Bronchial epithelial cell (primary cell): Measurements from ENCODE around the gene DIP2A. TPM values are rescaled to one million over a fixed set of nuclear protein-coding genes. Genes with fewer than 3 reads are reported as not detected.

ENCODE experiments used
- DNase-seq: peaks from one replicate; pipeline ENCODE4 v3.0.0-alpha.2; 2010; ENCODE audit warnings: low read depth
- FAIRE-seq: peaks from 2 replicates; lab custom pipeline; 2011; peaks lifted over from hg19 to GRCh38; lab: Jason Lieb, UNC
- H3K27me3 ChIP-seq: 2 replicates; pipeline ENCODE4 v1.5.1; 2011; ENCODE audit warnings: low read length; ENCODE audit not compliant: control insufficient read depth, insufficient read depth
- H3K36me3 ChIP-seq: 2 replicates; pipeline ENCODE4 v1.5.1; 2011; ENCODE audit warnings: low read length; ENCODE audit not compliant: control insufficient read depth, insufficient read depth
- H3K4me3 ChIP-seq: 2 replicates; pipeline ENCODE4 v1.5.1; 2011; ENCODE audit warnings: mild to moderate bottlenecking, low read depth, low read length, control low read depth
- CTCF ChIP-seq: IDR thresholded peaks from 2 replicates; pipeline ENCODE4 v1.5.1; 2011; ENCODE audit warnings: mild to moderate bottlenecking, moderate library complexity, low read length, control low read depth, inconsistent platforms; ENCODE audit not compliant: insufficient read depth, severe bottlenecking
- total RNA-seq: library from RNA; depleted of rRNA; stranded (reverse); fragments of >200 nt; gene quantifications from 2 replicates; pipeline ENCODE4 v1.2.1, GENCODE V29; 2014

DIP2A gene
- 28.2 and 35.5 TPM in 2 replicates for total RNA-seq

GRCh38 chr21:46458315-46459023 is at the start of gene DIP2A:
TSS of gene DIP2A (plus strand) at chr21:46458891. CDS start at chr21:46459132, 241 bp downstream.
- no peaks in the 10 kb centered on the region for H3K27me3 ChIP-seq
- FAIRE-seq (no peak), DNase-seq (peak; percentile 87)
- peak within 1 kb of the TSS; percentile 90 for H3K4me3 ChIP-seq
- TF ChIP-seq CTCF, result no peak
- peaks cover 2% of the 10 kb centered on the region for H3K36me3 ChIP-seq

- FAIRE-seq, result no peak
These were observed 48.9 kb upstream of the DIP2A start for GRCh38 chr21:46409641-46410406.

DNA sequence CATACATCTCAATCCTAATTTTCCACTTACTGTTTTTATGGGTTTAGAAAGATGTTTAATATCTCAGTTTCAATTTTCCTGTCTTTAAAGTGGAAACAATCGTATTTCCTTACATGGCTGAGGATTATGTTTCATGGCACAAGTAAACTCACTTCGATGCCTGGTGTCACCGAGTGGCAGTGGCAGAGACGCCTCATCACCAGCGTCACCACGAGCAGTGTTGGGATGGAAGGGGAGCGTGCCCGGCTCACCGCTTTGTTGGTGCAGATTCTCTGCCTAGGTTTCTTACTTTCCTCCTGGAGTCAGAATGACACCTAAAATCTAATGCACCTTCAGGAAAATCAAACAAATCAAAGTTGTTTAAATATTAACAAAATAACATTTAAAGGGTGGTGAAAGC is 48.2 kb upstream of the DIP2A start:
- Histone ChIP-seq H3K27me3 (no peaks in the 10 kb centered on the region), H3K36me3 (peaks cover 4% of the 10 kb centered on the region), H3K4me3 (no peak overlapping the region)
- DNase-seq (no peak), FAIRE-seq (no peak)
- no peak for TF ChIP-seq CTCF

More at GRCh38 chr21:46409641-46410406, 48.9 kb upstream of the DIP2A start:
- Histone ChIP-seq H3K36me3 (peaks cover 4% of the 10 kb centered on the region), H3K27me3 (no peaks in the 10 kb centered on the region), H3K4me3 (no peak overlapping the region)
- TF ChIP-seq CTCF, result no peak
- DNase-seq, result no peak

GRCh38 chr21:46411236-46411635 is 47.5 kb upstream of the DIP2A start:
- Histone ChIP-seq H3K36me3 (peaks cover 4% of the 10 kb centered on the region), H3K4me3 (no peak overlapping the region), H3K27me3 (no peaks in the 10 kb centered on the region)
- FAIRE-seq (no peak), DNase-seq (no peak)
- TF ChIP-seq CTCF, result no peak

GRCh38 chr21:46411691-46412090 is 47.0 kb upstream of the DIP2A start:
- no peak overlapping the region for H3K4me3 ChIP-seq
- H3K27me3 ChIP-seq, result no peaks in the 10 kb centered on the region
- FAIRE-seq (no peak), DNase-seq (no peak)
- H3K36me3 ChIP-seq, result peaks cover 6% of the 10 kb centered on the region
- no peak for TF ChIP-seq CTCF
